DND-41 (cell line): Measurements from ENCODE around the gene TMEM33.

Source experiments
- ATAC-seq: fragments of 200-7000 bp; cut with Tn5 transposase; 3 replicates; pipeline ENCODE4 v1.9.1; 2021; ENCODE audit warnings: low read depth; ENCODE audit not compliant: insufficient read depth
- DNase-seq: peaks from one replicate; pipeline ENCODE4 v3.0.0-alpha.2; 2020
- H2AFZ ChIP-seq: 2 replicates; pipeline ENCODE4 v1.6.0; 2012; ENCODE audit warnings: low read depth, low read length
- H3K27ac ChIP-seq: 2 replicates; pipeline ENCODE4 v1.5.1; 2012; ENCODE audit warnings: low read length, inconsistent platforms
- H3K27me3 ChIP-seq: fragments of 200-600 bp; sonication (generic); 2 replicates; pipeline ENCODE4 v1.6.0; 2012; ENCODE audit warnings: low read length, mild to moderate bottlenecking, inconsistent platforms; ENCODE audit not compliant: insufficient read depth, poor library complexity
- H3K36me3 ChIP-seq: 2 replicates; pipeline ENCODE4 v1.5.1; 2012; ENCODE audit warnings: low read length, inconsistent platforms; ENCODE audit not compliant: insufficient read depth
- H3K4me1 ChIP-seq: 2 replicates; pipeline ENCODE4 v1.5.1; 2012; ENCODE audit warnings: mild to moderate bottlenecking, low read length; ENCODE audit not compliant: insufficient read depth
- H3K4me2 ChIP-seq: 2 replicates; pipeline ENCODE4 v1.6.0; 2012; ENCODE audit warnings: mild to moderate bottlenecking, moderate library complexity, low read length, inconsistent platforms; ENCODE audit not compliant: insufficient read depth
- H3K4me3 ChIP-seq, 2 experiments: fragments of 200-600 bp in 1 of 2; shearing (Covaris generic) in 1 of 2; 2 replicates each; pipeline ENCODE4 v1.5.1; 2012 to 2016; ENCODE audit warnings: inconsistent platforms in 2 of 2, low read length in 2 of 2, mild to moderate bottlenecking in 2 of 2, low read depth in 1 of 2, moderate library complexity in 1 of 2
- H3K79me2 ChIP-seq: 2 replicates; pipeline ENCODE4 v1.6.0; 2012; ENCODE audit warnings: low read length, inconsistent platforms; ENCODE audit not compliant: insufficient read depth
- H3K9ac ChIP-seq: 2 replicates; pipeline ENCODE4 v1.6.0; 2012; ENCODE audit warnings: low read depth, mild to moderate bottlenecking, inconsistent platforms, low read length, moderate library complexity
- H3K9me3 ChIP-seq: 2 replicates; pipeline ENCODE4 v1.5.1; 2012; ENCODE audit warnings: low read length, moderate library complexity, mild to moderate bottlenecking, inconsistent platforms; ENCODE audit not compliant: insufficient read depth, severe bottlenecking
- H4K20me1 ChIP-seq: 2 replicates; pipeline ENCODE4 v1.6.0; 2012; ENCODE audit warnings: low read length; ENCODE audit not compliant: insufficient read depth
- EZH2 ChIP-seq: IDR thresholded peaks from 3 replicates; pipeline ENCODE4 v1.6.1; 2012; ENCODE audit warnings: borderline replicate concordance, low read depth, mild to moderate bottlenecking, moderate library complexity, low read length, inconsistent platforms; ENCODE audit not compliant: severe bottlenecking
- TF ChIP-seq, protein P1 (sequence below): IDR thresholded peaks from 2 replicates; pipeline ENCODE4 v1.5.1; 2012; ENCODE audit warnings: borderline replicate concordance, low read length, moderate library complexity, mild to moderate bottlenecking; ENCODE audit not compliant: poor library complexity, severe bottlenecking; ENCODE audit errors: extremely low read depth

TMEM33 gene

DNA sequence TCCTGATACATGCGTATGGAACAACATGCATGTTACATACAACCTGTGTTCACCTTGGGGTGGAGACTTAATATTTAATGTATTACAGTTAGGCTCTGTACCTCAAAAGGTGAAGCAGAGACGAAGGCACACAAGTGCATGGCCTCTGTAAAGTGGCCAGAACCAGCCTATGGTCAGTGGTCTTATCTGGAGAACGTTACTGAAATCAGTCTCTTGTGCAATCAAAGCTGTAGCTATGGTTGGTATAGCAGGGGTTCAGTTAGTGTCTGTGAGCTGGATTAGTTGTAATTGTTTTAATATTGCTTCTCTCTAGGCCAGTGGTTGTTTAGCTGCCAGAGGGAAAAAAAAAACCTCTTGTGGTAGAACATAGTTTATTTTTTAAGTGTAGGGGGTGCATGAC is 2.2 kb upstream of the TMEM33 start:
- no peak overlapping the region for H3K4me3 ChIP-seq
- peaks cover 14% of the 10 kb centered on the region for H4K20me1 ChIP-seq
- no peak overlapping the region for H3K27ac ChIP-seq
- no peaks in the 10 kb centered on the region for H3K9me3 ChIP-seq
- ATAC-seq = no peak
- H3K4me2 ChIP-seq = no peak overlapping the region
- no peak for TF ChIP-seq EZH2
- TF ChIP-seq, protein P1, sequence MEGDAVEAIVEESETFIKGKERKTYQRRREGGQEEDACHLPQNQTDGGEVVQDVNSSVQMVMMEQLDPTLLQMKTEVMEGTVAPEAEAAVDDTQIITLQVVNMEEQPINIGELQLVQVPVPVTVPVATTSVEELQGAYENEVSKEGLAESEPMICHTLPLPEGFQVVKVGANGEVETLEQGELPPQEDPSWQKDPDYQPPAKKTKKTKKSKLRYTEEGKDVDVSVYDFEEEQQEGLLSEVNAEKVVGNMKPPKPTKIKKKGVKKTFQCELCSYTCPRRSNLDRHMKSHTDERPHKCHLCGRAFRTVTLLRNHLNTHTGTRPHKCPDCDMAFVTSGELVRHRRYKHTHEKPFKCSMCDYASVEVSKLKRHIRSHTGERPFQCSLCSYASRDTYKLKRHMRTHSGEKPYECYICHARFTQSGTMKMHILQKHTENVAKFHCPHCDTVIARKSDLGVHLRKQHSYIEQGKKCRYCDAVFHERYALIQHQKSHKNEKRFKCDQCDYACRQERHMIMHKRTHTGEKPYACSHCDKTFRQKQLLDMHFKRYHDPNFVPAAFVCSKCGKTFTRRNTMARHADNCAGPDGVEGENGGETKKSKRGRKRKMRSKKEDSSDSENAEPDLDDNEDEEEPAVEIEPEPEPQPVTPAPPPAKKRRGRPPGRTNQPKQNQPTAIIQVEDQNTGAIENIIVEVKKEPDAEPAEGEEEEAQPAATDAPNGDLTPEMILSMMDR = no peak
- DNase-seq = no peak
- H3K27me3 ChIP-seq = no peaks in the 10 kb centered on the region
- H3K4me1 ChIP-seq = peaks cover 38% of the 10 kb centered on the region
- peaks cover 31% of the 10 kb centered on the region for H3K79me2 ChIP-seq
- no peak overlapping the region for H3K9ac ChIP-seq
- H3K36me3 ChIP-seq = peaks cover 11% of the 10 kb centered on the region
- H2AFZ ChIP-seq = no peak overlapping the region

DNA sequence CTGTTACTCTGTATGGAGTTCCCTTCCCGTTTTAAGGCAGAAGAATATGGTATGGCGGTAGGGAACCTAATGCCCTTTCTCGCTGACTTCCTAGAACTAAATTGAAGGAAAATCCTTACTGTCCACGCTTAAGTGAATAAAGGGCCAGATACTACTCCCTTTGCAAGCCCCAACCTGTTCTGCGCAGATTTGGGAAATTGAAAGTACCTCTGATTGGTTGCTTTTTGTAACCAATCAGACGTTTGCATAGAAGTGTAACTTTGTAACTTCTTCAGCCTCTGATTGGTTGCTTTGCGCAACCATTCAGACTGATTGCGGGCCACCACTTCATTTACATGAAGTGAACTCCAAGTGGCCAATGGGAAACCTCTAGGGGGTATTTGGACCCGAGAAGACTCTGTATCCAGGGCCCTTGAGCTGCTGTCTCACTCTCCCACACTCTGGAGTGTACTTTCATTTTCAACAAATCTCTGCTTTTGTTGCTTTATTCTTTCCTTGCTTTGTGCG is 1.2 kb upstream of the TMEM33 start:
- DNase-seq (no peak), ATAC-seq (no peak)
- Histone ChIP-seq H3K79me2 (peaks cover 41% of the 10 kb centered on the region), H3K4me1 (peaks cover 47% of the 10 kb centered on the region), H3K4me2 (peak overlapping the region; percentile 88; the same call in 1 of the 2 replicates), H4K20me1 (peaks cover 17% of the 10 kb centered on the region), H3K27me3 (no peaks in the 10 kb centered on the region), H3K4me3 (peak overlapping the region in 1 of 2 experiments; percentile 78; a peak in 2 of 4 replicates), H3K9ac (no peak overlapping the region), H2AFZ (peak overlapping the region; percentile 93), H3K9me3 (no peaks in the 10 kb centered on the region), H3K27ac (no peak overlapping the region), H3K36me3 (peaks cover 19% of the 10 kb centered on the region)
- no peak for TF ChIP-seq EZH2
- TF ChIP-seq, protein P1 = no peak

DNA sequence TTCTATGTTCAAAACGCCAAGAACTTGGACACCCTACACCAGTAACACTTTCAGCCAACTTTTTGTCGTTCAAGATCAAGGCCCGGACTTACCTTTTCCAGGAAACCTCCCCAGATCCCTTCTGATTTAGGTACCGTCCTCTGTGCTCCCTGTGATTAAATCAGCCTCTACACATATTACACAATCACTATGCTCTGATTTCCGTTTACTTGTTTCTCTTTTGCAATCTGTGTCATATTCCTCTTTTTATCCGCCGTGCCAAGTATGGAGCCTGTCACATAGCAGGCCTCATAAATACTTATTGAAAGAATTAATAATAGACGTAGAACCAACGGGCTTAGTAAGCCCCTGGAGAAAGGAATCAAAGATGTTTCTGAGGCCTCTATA is 722 bp upstream of the TMEM33 start:
- TF ChIP-seq, protein P1 = no peak
- TF ChIP-seq EZH2 = no peak
- peaks cover 20% of the 10 kb centered on the region for H4K20me1 ChIP-seq
- ATAC-seq (no peak), DNase-seq (no peak)
- peaks cover 24% of the 10 kb centered on the region for H3K36me3 ChIP-seq
- peaks cover 48% of the 10 kb centered on the region for H3K4me1 ChIP-seq
- peaks cover 45% of the 10 kb centered on the region for H3K79me2 ChIP-seq
- H3K9ac ChIP-seq = peak overlapping the region; percentile 80
- peak overlapping the region; percentile 88 for H3K4me2 ChIP-seq
- peak overlapping the region; percentile 1; the same call in 1 of the 2 replicates for H3K27ac ChIP-seq
- no peaks in the 10 kb centered on the region for H3K27me3 ChIP-seq
- H3K9me3 ChIP-seq = no peaks in the 10 kb centered on the region
- H2AFZ ChIP-seq = peak overlapping the region; percentile 93
- H3K4me3 ChIP-seq = peak overlapping the region; percentile 78 to 82; a peak in 3 of 4 replicates
